Neural cell (in vitro differentiated cells): Measurements from ENCODE around the gene SYT2. TPM values are rescaled to one million over a fixed set of nuclear protein-coding genes. Genes with fewer than 3 reads are reported as not detected.
"Not testable (repeated sequence)": the region's sequence is repeated elsewhere in the genome, so short reads cannot be mapped to it uniquely, and the experiment has no call there.

Experiments
- H2AFZ ChIP-seq: fragments of 200-600, 300-800 bp; sonication (generic), shearing (Covaris generic); 2 replicates; pipeline ENCODE4 v1.6.0; 2014; ENCODE audit warnings: low read depth, mild to moderate bottlenecking, antibody characterized with exemption, low read length, moderate library complexity
- H3F3A ChIP-seq: fragments of 200-600 bp; shearing (Covaris generic); 2 replicates; pipeline ENCODE4 v1.6.1; 2016; ENCODE audit warnings: mild to moderate bottlenecking, moderate library complexity, mixed read lengths, antibody characterized with exemption, low read length; ENCODE audit not compliant: insufficient read depth, poor library complexity, severe bottlenecking
- H3K27ac ChIP-seq: fragments of 200-600, 300-800 bp; sonication (generic), shearing (Covaris generic); 2 replicates; pipeline ENCODE4 v1.5.1; 2014; ENCODE audit warnings: mild to moderate bottlenecking, low read length, moderate library complexity
- H3K27me3 ChIP-seq: fragments of 300-800, 200-600 bp; sonication (generic), shearing (Covaris generic); 2 replicates; pipeline ENCODE4 v1.6.0; 2014; ENCODE audit warnings: mild to moderate bottlenecking, low read depth, low read length, moderate library complexity; ENCODE audit not compliant: insufficient read depth
- H3K36me3 ChIP-seq: fragments of 300-800, 200-600 bp; sonication (generic), shearing (Covaris generic); 2 replicates; pipeline ENCODE4 v1.5.1; 2014; ENCODE audit warnings: mild to moderate bottlenecking, antibody characterized with exemption, low read length, moderate library complexity; ENCODE audit not compliant: insufficient read depth
- H3K4me2 ChIP-seq: fragments of 300-800, 200-600 bp; sonication (generic), shearing (Covaris generic); 2 replicates; pipeline ENCODE4 v1.6.0; 2014; ENCODE audit warnings: mild to moderate bottlenecking, low read length
- H3K4me3 ChIP-seq: fragments of 300-800, 200-600 bp; sonication (generic), shearing (Covaris generic); 2 replicates; pipeline ENCODE4 v1.5.1; 2014; ENCODE audit warnings: mild to moderate bottlenecking, low read length, moderate library complexity
- H3K79me2 ChIP-seq: fragments of 200-600 bp; shearing (Covaris generic); replicated peaks from 2 replicates; pipeline ENCODE4 v1.6.0; 2014; ENCODE audit warnings: mild to moderate bottlenecking, low read length, moderate library complexity; ENCODE audit not compliant: insufficient read depth
- H3K9ac ChIP-seq: fragments of 300-800, 200-600 bp; sonication (generic), shearing (Covaris generic); 2 replicates; pipeline ENCODE4 v1.6.1; 2016; ENCODE audit warnings: mild to moderate bottlenecking, low read length, mixed read lengths
- H3K9me2 ChIP-seq: fragments of 200-600 bp; shearing (Covaris generic); 2 replicates; pipeline ENCODE4 v1.6.1; 2016; ENCODE audit warnings: mild to moderate bottlenecking, low read length, mixed read lengths; ENCODE audit not compliant: insufficient read depth
- H3K9me3 ChIP-seq: fragments of 200-600, 300-800 bp; sonication (generic), shearing (Covaris generic); 2 replicates; pipeline ENCODE4 v1.6.1; 2016; ENCODE audit warnings: mild to moderate bottlenecking, mixed run types, low read length, moderate library complexity, mixed read lengths
- H4K20me1 ChIP-seq: fragments of 200-600 bp; shearing (Covaris generic); 2 replicates; pipeline ENCODE4 v1.6.1; 2016; ENCODE audit warnings: mild to moderate bottlenecking, mixed run types; ENCODE audit not compliant: insufficient read depth
- EP300 ChIP-seq: fragments of 450-650 bp; conservative IDR thresholded peaks from 2 replicates; pipeline ENCODE4 v1.6.1; 2014; ENCODE audit warnings: antibody characterized with exemption, mild to moderate bottlenecking, moderate library complexity; ENCODE audit not compliant: poor library complexity, severe bottlenecking
- EZH2 ChIP-seq: fragments of 200-600, 300-800 bp; shearing (Covaris generic), sonication (generic); IDR thresholded peaks from 2 replicates; pipeline ENCODE4 v1.6.1; 2014; ENCODE audit warnings: antibody characterized with exemption, low read length, borderline replicate concordance, mild to moderate bottlenecking; ENCODE audit not compliant: insufficient read depth, poor library complexity, severe bottlenecking
- MXI1 ChIP-seq: fragments of 450-650 bp; conservative IDR thresholded peaks from 2 replicates; pipeline ENCODE4 v1.6.1; 2014; ENCODE audit warnings: antibody characterized with exemption, mild to moderate bottlenecking; ENCODE audit not compliant: poor library complexity, severe bottlenecking
- POLR2AphosphoS5 ChIP-seq: IDR thresholded peaks from 2 replicates; pipeline ENCODE4 v1.6.1; 2012
- RAD21 ChIP-seq: fragments of 450-650 bp; conservative IDR thresholded peaks from 2 replicates; pipeline ENCODE4 v1.6.1; 2014; ENCODE audit warnings: antibody characterized with exemption, mild to moderate bottlenecking, moderate library complexity
- SMC3 ChIP-seq: fragments of 450-650 bp; conservative IDR thresholded peaks from 2 replicates; pipeline ENCODE4 v1.6.1; 2014; ENCODE audit warnings: antibody characterized with exemption, mild to moderate bottlenecking, moderate library complexity; ENCODE audit not compliant: poor library complexity
- TAF1 ChIP-seq: IDR thresholded peaks from 2 replicates; pipeline ENCODE4 v1.6.1; 2012; ENCODE audit warnings: low read depth
- polyA plus RNA-seq: library from polyadenylated mRNA; depleted of rRNA; stranded (reverse); fragments of >200 nt; gene quantifications from 2 replicates; pipeline ENCODE4 v1.2.3, GENCODE V29; 2014
- TF ChIP-seq, protein P1 (sequence below): IDR thresholded peaks from 2 replicates; pipeline ENCODE4 v1.6.1; 2012; ENCODE audit warnings: borderline replicate concordance
- TF ChIP-seq, protein P2 (sequence below): fragments of 450-650 bp; IDR thresholded peaks from 2 replicates; pipeline ENCODE4 v1.5.1; 2014; ENCODE audit warnings: antibody characterized with exemption, mild to moderate bottlenecking, moderate library complexity; ENCODE audit not compliant: poor library complexity, severe bottlenecking

The SYT2 gene
- polyA plus RNA-seq, 1 donor from 2014 or later, result 0.04 TPM

DNA sequence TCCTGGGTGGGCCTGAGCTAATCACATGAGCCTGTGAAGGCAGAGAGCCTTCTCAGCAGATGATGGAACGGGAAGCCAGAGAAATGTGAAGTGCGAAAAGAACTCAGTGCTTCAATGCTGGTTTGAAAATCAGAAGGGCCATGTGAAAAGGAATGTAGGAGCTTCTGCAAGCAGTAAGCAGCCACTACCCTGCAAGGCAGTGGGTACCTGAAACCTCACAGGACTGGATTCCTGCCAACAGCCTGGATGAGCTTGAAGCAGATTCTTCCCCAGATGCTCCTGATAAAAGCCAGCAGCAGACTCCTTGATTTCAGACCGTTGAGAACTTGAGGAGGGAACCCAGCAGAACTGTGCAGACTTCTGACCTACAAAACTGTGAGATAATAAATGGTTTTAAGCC lies 158.6 kb downstream of the SYT2 start:
- Histone ChIP-seq H3K36me3 (no peaks in the 10 kb centered on the region), H3K4me3 (no peak overlapping the region), H3K9me2 (no peaks in the 10 kb centered on the region), H3K27ac (no peak overlapping the region), H2AFZ (no peak overlapping the region), H3K9me3 (no peaks in the 10 kb centered on the region), H3K9ac (no peak overlapping the region), H3F3A (no peaks in the 10 kb centered on the region), H3K27me3 (no peaks in the 10 kb centered on the region), H4K20me1 (no peaks in the 10 kb centered on the region), H3K79me2 (no peaks in the 10 kb centered on the region), H3K4me2 (no peak overlapping the region)
- no peak for TF ChIP-seq SMC3
- TF ChIP-seq, protein P1, sequence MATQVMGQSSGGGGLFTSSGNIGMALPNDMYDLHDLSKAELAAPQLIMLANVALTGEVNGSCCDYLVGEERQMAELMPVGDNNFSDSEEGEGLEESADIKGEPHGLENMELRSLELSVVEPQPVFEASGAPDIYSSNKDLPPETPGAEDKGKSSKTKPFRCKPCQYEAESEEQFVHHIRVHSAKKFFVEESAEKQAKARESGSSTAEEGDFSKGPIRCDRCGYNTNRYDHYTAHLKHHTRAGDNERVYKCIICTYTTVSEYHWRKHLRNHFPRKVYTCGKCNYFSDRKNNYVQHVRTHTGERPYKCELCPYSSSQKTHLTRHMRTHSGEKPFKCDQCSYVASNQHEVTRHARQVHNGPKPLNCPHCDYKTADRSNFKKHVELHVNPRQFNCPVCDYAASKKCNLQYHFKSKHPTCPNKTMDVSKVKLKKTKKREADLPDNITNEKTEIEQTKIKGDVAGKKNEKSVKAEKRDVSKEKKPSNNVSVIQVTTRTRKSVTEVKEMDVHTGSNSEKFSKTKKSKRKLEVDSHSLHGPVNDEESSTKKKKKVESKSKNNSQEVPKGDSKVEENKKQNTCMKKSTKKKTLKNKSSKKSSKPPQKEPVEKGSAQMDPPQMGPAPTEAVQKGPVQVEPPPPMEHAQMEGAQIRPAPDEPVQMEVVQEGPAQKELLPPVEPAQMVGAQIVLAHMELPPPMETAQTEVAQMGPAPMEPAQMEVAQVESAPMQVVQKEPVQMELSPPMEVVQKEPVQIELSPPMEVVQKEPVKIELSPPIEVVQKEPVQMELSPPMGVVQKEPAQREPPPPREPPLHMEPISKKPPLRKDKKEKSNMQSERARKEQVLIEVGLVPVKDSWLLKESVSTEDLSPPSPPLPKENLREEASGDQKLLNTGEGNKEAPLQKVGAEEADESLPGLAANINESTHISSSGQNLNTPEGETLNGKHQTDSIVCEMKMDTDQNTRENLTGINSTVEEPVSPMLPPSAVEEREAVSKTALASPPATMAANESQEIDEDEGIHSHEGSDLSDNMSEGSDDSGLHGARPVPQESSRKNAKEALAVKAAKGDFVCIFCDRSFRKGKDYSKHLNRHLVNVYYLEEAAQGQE, result no peak
- TF ChIP-seq RAD21, result no peak
- no peak for TF ChIP-seq MXI1
- TF ChIP-seq EP300, result no peak
- TF ChIP-seq EZH2, result no peak
- no peak for TF ChIP-seq TAF1
- TF ChIP-seq, protein P2, sequence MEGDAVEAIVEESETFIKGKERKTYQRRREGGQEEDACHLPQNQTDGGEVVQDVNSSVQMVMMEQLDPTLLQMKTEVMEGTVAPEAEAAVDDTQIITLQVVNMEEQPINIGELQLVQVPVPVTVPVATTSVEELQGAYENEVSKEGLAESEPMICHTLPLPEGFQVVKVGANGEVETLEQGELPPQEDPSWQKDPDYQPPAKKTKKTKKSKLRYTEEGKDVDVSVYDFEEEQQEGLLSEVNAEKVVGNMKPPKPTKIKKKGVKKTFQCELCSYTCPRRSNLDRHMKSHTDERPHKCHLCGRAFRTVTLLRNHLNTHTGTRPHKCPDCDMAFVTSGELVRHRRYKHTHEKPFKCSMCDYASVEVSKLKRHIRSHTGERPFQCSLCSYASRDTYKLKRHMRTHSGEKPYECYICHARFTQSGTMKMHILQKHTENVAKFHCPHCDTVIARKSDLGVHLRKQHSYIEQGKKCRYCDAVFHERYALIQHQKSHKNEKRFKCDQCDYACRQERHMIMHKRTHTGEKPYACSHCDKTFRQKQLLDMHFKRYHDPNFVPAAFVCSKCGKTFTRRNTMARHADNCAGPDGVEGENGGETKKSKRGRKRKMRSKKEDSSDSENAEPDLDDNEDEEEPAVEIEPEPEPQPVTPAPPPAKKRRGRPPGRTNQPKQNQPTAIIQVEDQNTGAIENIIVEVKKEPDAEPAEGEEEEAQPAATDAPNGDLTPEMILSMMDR, result no peak
- no peak for TF ChIP-seq POLR2AphosphoS5

GRCh38 chr1:202550088-202550487 lies 160.2 kb downstream of the SYT2 start:
- H3K9me2 ChIP-seq, H3K27me3 ChIP-seq, H3K4me3 ChIP-seq, H3K4me2 ChIP-seq, H4K20me1 ChIP-seq, H3K9me3 ChIP-seq, H3K9ac ChIP-seq, H3K79me2 ChIP-seq, H3F3A ChIP-seq, H2AFZ ChIP-seq, H3K27ac ChIP-seq, H3K36me3 ChIP-seq: not testable (repeated sequence)

DNA sequence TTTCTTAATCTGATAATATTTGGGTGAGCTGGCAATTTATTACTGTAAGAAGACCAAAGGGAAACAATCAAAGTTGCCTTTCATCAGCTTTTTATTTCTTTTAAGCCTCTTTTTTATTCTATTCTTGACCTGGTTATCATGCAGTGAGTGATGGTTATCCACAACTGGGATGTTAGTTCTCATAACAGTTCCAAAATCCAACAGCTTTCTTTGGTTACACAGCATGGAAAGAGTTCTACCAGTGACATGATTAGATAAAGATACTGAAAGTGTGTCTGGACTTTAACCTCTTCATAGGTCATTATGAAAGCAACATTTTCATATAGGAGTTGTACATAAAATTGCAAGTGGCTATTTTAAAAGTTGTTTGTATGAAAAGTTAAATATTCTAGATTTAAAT lies 163.0 kb downstream of the SYT2 start:
- H3K27ac ChIP-seq, result no peak overlapping the region
- no peak overlapping the region for H3K4me2 ChIP-seq
- TF ChIP-seq, protein P2, result no peak
- TF ChIP-seq, protein P1, result no peak
- TF ChIP-seq SMC3, result no peak
- TF ChIP-seq EP300, result no peak
- no peak for TF ChIP-seq RAD21
- TF ChIP-seq EZH2, result no peak
- no peak for TF ChIP-seq POLR2AphosphoS5
- no peak for TF ChIP-seq MXI1
- TF ChIP-seq TAF1, result no peak

More for the DNA sequence above, 163.0 kb downstream of the SYT2 start:
- H3F3A ChIP-seq, result no peaks in the 10 kb centered on the region
- no peaks in the 10 kb centered on the region for H4K20me1 ChIP-seq
- H3K36me3 ChIP-seq, result no peaks in the 10 kb centered on the region
- no peaks in the 10 kb centered on the region for H3K79me2 ChIP-seq
- no peak overlapping the region for H3K4me3 ChIP-seq
- H3K9me3 ChIP-seq, result no peaks in the 10 kb centered on the region
- no peaks in the 10 kb centered on the region for H3K9me2 ChIP-seq
- no peaks in the 10 kb centered on the region for H3K27me3 ChIP-seq
- H3K9ac ChIP-seq, result no peak overlapping the region
- H2AFZ ChIP-seq, result no peak overlapping the region
